Muscle of leg (tissue), 11 donors: ENCODE data around the gene TMC3. TPM values are rescaled to one million over a fixed set of nuclear protein-coding genes. Genes with fewer than 3 reads are reported as not detected.

Experiments
- DNase-seq: peaks from one replicate; pipeline ENCODE4 v3.0.0; 2013
- H3K27ac ChIP-seq: one replicate; pipeline ENCODE4 v1.5.1; 2013; ENCODE audit warnings: mild to moderate bottlenecking, low read length, control low read depth
- H3K27me3 ChIP-seq: one replicate; pipeline ENCODE4 v1.6.1; 2013; ENCODE audit warnings: low read length; ENCODE audit not compliant: control insufficient read depth, insufficient read depth
- H3K36me3 ChIP-seq: one replicate; pipeline ENCODE4 v1.6.1; 2013; ENCODE audit warnings: low read length; ENCODE audit not compliant: control insufficient read depth, insufficient read depth
- H3K4me1 ChIP-seq: one replicate; pipeline ENCODE4 v1.6.1; 2013; ENCODE audit warnings: low read length; ENCODE audit not compliant: control insufficient read depth, insufficient read depth
- H3K4me3 ChIP-seq: one replicate; pipeline ENCODE4 v1.5.1; 2013; ENCODE audit warnings: low read length, control low read depth
- H3K9me3 ChIP-seq: replicated peaks from 2 replicates; pipeline ENCODE4 v1.6.1; 2013; ENCODE audit warnings: low read depth, low read length; ENCODE audit not compliant: control insufficient read depth
- WGBS: methylation state at CpG from one replicate; pipeline ENCODE4 v1.1.5; 2013; ENCODE audit warnings: missing lambda C conversion rate; ENCODE audit not compliant: insufficient coverage; 5-methylcytosine and 5-hydroxymethylcytosine counted together
- polyA plus RNA-seq, 8 donors: library from polyadenylated mRNA; unstranded; fragments of 120-200 nt; gene quantifications; one replicate each; pipeline versions ENCODE4 v1.2.1 to v1.2.3, GENCODE V29; 2013; ENCODE audit warnings: inconsistent platforms in 1 of 8, low replicate concordance in 1 of 8; ENCODE audit not compliant: insufficient read length in 8 of 8, insufficient read depth in 1 of 8
- total RNA-seq: library from RNA; stranded (reverse); fragments of 120-200 nt; gene quantifications from one replicate; pipeline ENCODE4 v1.2.4, GENCODE V29; 2013

The TMC3 gene
- total and polyA plus RNA-seq, 9 donors, result 0.04 to 0.25 (median 0.06) TPM; not detected in 2

- no peaks in the 10 kb centered on the region for H3K27me3 ChIP-seq
- H3K27ac ChIP-seq, result no peak overlapping the region
- DNase-seq, result no peak
- no peak overlapping the region for H3K4me3 ChIP-seq
- peaks cover 2% of the 10 kb centered on the region for H3K4me1 ChIP-seq
- 80% methylated on average over 1 of the region's 3 CpGs for WGBS
- H3K9me3 ChIP-seq, result no peaks in the 10 kb centered on the region
- H3K36me3 ChIP-seq, result no peaks in the 10 kb centered on the region
Measured at GRCh38 chr15:81288040-81288439, 86.0 kb downstream of the TMC3 start.

- H3K4me3 ChIP-seq, result no peak overlapping the region
- no peak overlapping the region for H3K27ac ChIP-seq
- peaks cover 2% of the 10 kb centered on the region for H3K4me1 ChIP-seq
- WGBS, result 100% methylated on average over 1 of the region's 2 CpGs
- no peak for DNase-seq
- no peaks in the 10 kb centered on the region for H3K9me3 ChIP-seq
- no peaks in the 10 kb centered on the region for H3K36me3 ChIP-seq
- H3K27me3 ChIP-seq, result no peaks in the 10 kb centered on the region
Measured at GRCh38 chr15:81286621-81287121, 87.3 kb downstream of the TMC3 start.

- Histone ChIP-seq H3K36me3 (no peaks in the 10 kb centered on the region), H3K4me3 (no peak overlapping the region), H3K27me3 (no peaks in the 10 kb centered on the region), H3K9me3 (no peaks in the 10 kb centered on the region), H3K27ac (no peak overlapping the region), H3K4me1 (peaks cover 6% of the 10 kb centered on the region)
- DNase-seq, result no peak
- 87% methylated on average over 5 of the region's 6 CpGs for WGBS
Measured at GRCh38 chr15:81285461-81285860, 88.6 kb downstream of the TMC3 start.

- no peaks in the 10 kb centered on the region for H3K9me3 ChIP-seq
Measured at GRCh38 chr15:81284256-81285031, 89.6 kb downstream of the TMC3 start.

GRCh38 chr15:81282911-81283310, 91.1 kb downstream of the TMC3 start:
- Histone ChIP-seq H3K4me1 (peaks cover 13% of the 10 kb centered on the region), H3K27me3 (no peaks in the 10 kb centered on the region), H3K4me3 (no peak overlapping the region), H3K36me3 (no peaks in the 10 kb centered on the region), H3K9me3 (no peaks in the 10 kb centered on the region), H3K27ac (no peak overlapping the region)
- no peak for DNase-seq
- WGBS, result 90% methylated on average over 3 of the region's 5 CpGs

More at GRCh38 chr15:81284256-81285031, 89.6 kb downstream of the TMC3 start:
- DNase-seq, result peak; percentile 31
- Histone ChIP-seq H3K27me3 (no peaks in the 10 kb centered on the region), H3K27ac (no peak overlapping the region), H3K4me1 (peaks cover 12% of the 10 kb centered on the region), H3K36me3 (no peaks in the 10 kb centered on the region), H3K4me3 (no peak overlapping the region)
- WGBS, result 46% methylated on average over 2 of the region's 5 CpGs

GRCh38 chr15:81282606-81282895, 91.5 kb downstream of the TMC3 start:
- 95% methylated on average over 17 of the region's 18 CpGs for WGBS
- peaks cover 13% of the 10 kb centered on the region for H3K4me1 ChIP-seq
- no peak overlapping the region for H3K27ac ChIP-seq
- peaks cover under 1% of the 10 kb centered on the region for H3K9me3 ChIP-seq
- no peaks in the 10 kb centered on the region for H3K27me3 ChIP-seq
- no peak for DNase-seq
- no peak overlapping the region for H3K4me3 ChIP-seq
- no peaks in the 10 kb centered on the region for H3K36me3 ChIP-seq

GRCh38 chr15:81281766-81282605, 92.0 kb downstream of the TMC3 start:
- Histone ChIP-seq H3K27ac (no peak overlapping the region), H3K27me3 (no peaks in the 10 kb centered on the region), H3K4me3 (no peak overlapping the region), H3K4me1 (peaks cover 13% of the 10 kb centered on the region), H3K36me3 (no peaks in the 10 kb centered on the region), H3K9me3 (peaks cover 6% of the 10 kb centered on the region)
- DNase-seq, result peak; percentile 30
- 87% methylated on average over 10 of the region's 12 CpGs for WGBS

GRCh38 chr15:81281456-81281735, 92.6 kb downstream of the TMC3 start:
- Histone ChIP-seq H3K27me3 (no peaks in the 10 kb centered on the region), H3K4me3 (no peak overlapping the region), H3K36me3 (no peaks in the 10 kb centered on the region), H3K27ac (no peak overlapping the region), H3K9me3 (peaks cover 10% of the 10 kb centered on the region), H3K4me1 (peaks cover 13% of the 10 kb centered on the region)
- WGBS, result 38% methylated on average over 3 of the region's 3 CpGs
- no peak for DNase-seq
